GM19035 (cell line): ENCODE measurements around the gene ZFP28.

Experiments used
- ATAC-seq: cut with Tn5 transposase; IDR thresholded peaks from one replicate; pipeline ENCODE4 v1.9.1; 2021; ENCODE audit not compliant: unreplicated experiment

The ZFP28 gene

DNA sequence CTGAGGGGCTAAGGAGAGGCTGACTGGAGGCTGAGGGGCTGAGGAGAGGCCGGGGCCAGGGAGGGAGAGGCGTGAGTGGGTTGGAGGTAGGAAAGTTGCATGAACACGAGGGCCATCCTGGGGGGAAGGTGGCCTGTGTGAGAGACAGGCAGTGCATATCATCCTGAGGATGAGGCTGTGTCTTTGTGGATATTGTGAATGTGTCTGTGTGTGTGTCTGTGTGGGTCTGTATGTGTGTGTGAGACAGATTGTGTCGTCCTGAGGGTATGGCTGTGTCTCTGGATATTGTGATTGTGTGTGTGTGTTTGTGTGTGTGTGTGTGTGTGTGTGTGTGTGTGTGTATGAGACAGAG lies 56.8 kb downstream of the ZFP28 start:
- ATAC-seq: no peak

DNA sequence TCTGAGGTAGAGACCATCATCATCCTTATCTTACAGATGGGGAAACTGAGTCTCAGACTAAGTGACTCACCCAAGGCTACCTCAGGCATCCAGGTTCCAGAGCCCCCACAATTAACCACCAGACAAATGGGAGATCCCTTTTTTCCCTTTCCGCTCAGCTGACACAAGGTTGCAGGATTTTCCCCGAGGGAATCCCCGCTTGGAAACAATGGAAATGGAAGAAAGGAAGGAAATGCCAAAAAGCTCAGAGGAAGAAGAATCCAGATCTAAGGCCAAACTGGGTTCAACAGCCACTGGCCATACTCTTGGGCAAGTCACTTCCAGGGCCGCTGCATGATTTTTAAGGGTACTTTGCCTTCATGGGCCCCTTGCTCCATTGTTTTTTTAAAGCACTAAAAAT lies 57.9 kb downstream of the ZFP28 start:
- no peak for ATAC-seq

DNA sequence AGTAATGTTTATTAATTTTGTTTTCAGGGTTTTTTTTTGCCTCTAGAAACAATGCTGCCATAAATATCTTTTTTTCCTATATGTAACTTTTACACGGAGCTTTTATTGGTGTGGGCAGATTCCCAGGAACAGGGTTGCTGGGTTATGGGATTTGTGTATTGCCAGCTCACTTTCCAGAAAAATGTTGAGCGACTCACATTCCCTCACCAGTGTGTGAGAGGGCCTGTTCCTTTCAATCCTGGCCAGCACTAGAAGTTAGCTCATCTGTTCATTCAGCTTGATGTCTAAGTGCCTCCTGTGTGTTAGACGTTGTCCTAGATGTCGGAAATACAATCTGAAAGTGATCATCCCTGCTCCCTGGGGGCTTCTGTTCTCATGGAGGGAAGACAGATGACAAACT lies 58.9 kb downstream of the ZFP28 start:
- no peak for ATAC-seq

DNA sequence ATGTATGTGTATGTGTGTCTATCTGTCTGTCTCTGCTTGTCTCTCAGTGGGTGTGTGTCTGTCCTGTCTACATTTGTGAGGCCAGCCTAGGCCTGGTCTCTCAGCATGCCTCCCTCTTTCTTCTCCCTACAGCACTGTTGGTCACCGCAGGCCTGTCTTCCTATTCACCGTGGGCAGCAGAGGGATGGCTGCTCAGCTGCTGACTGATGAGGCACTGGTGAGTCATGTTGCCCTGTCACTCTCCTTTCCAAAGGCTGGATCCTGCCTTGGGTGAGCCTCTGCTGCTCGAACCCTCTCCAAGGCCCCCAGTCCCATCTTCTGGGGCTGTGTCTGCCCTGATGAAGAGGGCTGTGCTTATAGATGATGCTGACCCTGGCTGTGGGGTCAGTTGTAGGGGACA lies 62.6 kb downstream of the ZFP28 start:
- no peak for ATAC-seq

DNA sequence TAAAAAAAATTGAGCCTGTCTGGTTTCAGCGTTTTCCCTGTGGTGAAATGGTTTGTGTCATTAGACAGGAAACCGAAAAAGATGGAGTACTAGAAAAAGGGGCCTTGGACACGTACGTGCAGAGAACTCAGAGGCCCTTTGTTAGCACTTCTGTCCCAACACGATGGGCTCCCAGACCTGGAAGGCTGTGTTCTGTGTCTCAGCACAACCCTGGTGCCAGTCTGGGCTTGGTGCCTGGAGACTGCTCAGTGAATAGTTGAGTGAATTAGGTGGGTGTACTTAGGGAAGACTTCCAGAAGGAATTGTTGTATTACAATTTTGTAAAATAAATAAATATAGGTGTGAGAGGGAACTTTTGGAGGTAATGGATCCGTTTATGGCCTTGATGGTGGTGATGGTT lies 65.1 kb downstream of the ZFP28 start:
- ATAC-seq: no peak
